ENCODE measurements around the gene CD2. TPM values are rescaled to one million over a fixed set of nuclear protein-coding genes. Genes with fewer than 3 reads are reported as not detected.

The CD2 gene
- total and polyA plus RNA-seq, 2 experiments from 2014 or later: not detected

GRCh38 chr1:116724765-116725375 lies 29.4 kb upstream of the CD2 start:
- no peak overlapping the region for H3K27ac ChIP-seq
- no peaks in the 10 kb centered on the region for H3K4me1 ChIP-seq (ENCODE audit: low read depth)
- DNase-seq (ENCODE audit: low read depth in 1 of 2, low spot score in 1 of 2): peak; percentile 72 to 77
- no peak overlapping the region for H3K4me3 ChIP-seq
- H3K36me3 ChIP-seq: no peaks in the 10 kb centered on the region
- H3K27me3 ChIP-seq: no peaks in the 10 kb centered on the region
- TF ChIP-seq CTCF (IDR thresholded peaks at IDR 0.05; ENCODE audit: low read depth, low read length): peak; percentile 84
- H3K9me3 ChIP-seq (ENCODE audit: low read depth): no peaks in the 10 kb centered on the region

GRCh38 chr1:116725798-116726197 lies 28.4 kb upstream of the CD2 start:
- no peak overlapping the region for H3K4me3 ChIP-seq
- no peak overlapping the region for H3K27ac ChIP-seq
- H3K27me3 ChIP-seq: no peaks in the 10 kb centered on the region
- no peaks in the 10 kb centered on the region for H3K4me1 ChIP-seq (ENCODE audit: low read depth)
- no peak for TF ChIP-seq CTCF (IDR thresholded peaks at IDR 0.05; ENCODE audit: low read depth, low read length)
- no peaks in the 10 kb centered on the region for H3K9me3 ChIP-seq (ENCODE audit: low read depth)
- peak in 1 of 2 donors; percentile 27 for DNase-seq (ENCODE audit: low read depth in 1 of 2, low spot score in 1 of 2)
- no peaks in the 10 kb centered on the region for H3K36me3 ChIP-seq

- TF ChIP-seq CTCF (IDR thresholded peaks at IDR 0.05; ENCODE audit: low read depth, low read length): no peak
- H3K27me3 ChIP-seq: no peaks in the 10 kb centered on the region
- H3K27ac ChIP-seq: no peak overlapping the region
- no peaks in the 10 kb centered on the region for H3K9me3 ChIP-seq (ENCODE audit: low read depth)
- H3K36me3 ChIP-seq: no peaks in the 10 kb centered on the region
- no peak for DNase-seq (ENCODE audit: low read depth in 1 of 2, low spot score in 1 of 2)
- H3K4me3 ChIP-seq: no peak overlapping the region
- H3K4me1 ChIP-seq (ENCODE audit: low read depth): no peaks in the 10 kb centered on the region
These were observed 27.1 kb upstream of the CD2 start for GRCh38 chr1:116726872-116727820.

- Histone ChIP-seq H3K4me3 (no peak overlapping the region), H3K9me3 (ENCODE audit: low read depth) (no peaks in the 10 kb centered on the region), H3K27ac (no peak overlapping the region), H3K36me3 (no peaks in the 10 kb centered on the region), H3K27me3 (no peaks in the 10 kb centered on the region), H3K4me1 (ENCODE audit: low read depth) (no peaks in the 10 kb centered on the region)
- TF ChIP-seq CTCF (IDR thresholded peaks at IDR 0.05; ENCODE audit: low read depth, low read length): no peak
- DNase-seq (ENCODE audit: low read depth in 1 of 2, low spot score in 1 of 2): no peak
These were observed 22.8 kb upstream of the CD2 start for GRCh38 chr1:116731439-116731838.

GRCh38 chr1:116732726-116733125 lies 21.5 kb upstream of the CD2 start:
- no peak for TF ChIP-seq CTCF (IDR thresholded peaks at IDR 0.05; ENCODE audit: low read depth, low read length)
- no peaks in the 10 kb centered on the region for H3K27me3 ChIP-seq
- H3K36me3 ChIP-seq: no peaks in the 10 kb centered on the region
- H3K9me3 ChIP-seq (ENCODE audit: low read depth): no peaks in the 10 kb centered on the region
- H3K4me3 ChIP-seq: no peak overlapping the region
- no peak for DNase-seq (ENCODE audit: low read depth in 1 of 2, low spot score in 1 of 2)
- H3K27ac ChIP-seq: no peak overlapping the region
- no peaks in the 10 kb centered on the region for H3K4me1 ChIP-seq (ENCODE audit: low read depth)
